Stimulated activated CD4-positive, alpha-beta T cell treated with anti-CD3 and anti-CD28 coated beads, Interleukin-4, amount 100 ng/mL, for 1 hour (primary cell): Measurements from ENCODE around the gene CMC1.
"Not testable (repeated sequence)": the region's sequence is repeated elsewhere in the genome, so short reads cannot be mapped to it uniquely, and the experiment has no call there.

Source experiments
- DNase-seq: peaks from one replicate; pipeline ENCODE4 v3.0.0-alpha.2; 2020

CMC1 gene

GRCh38 chr3:28247286-28247685, 5.9 kb downstream of the CMC1 start:
- no peak for DNase-seq

GRCh38 chr3:28250999-28251398, 9.6 kb downstream of the CMC1 start:
- DNase-seq = no peak

- no peak for DNase-seq
These were observed 10.6 kb downstream of the CMC1 start for GRCh38 chr3:28252001-28252431.

- no peak for DNase-seq
These were observed 11.8 kb downstream of the CMC1 start for GRCh38 chr3:28253040-28253715.

GRCh38 chr3:28262001-28262400, 20.6 kb downstream of the CMC1 start:
- DNase-seq = no peak

GRCh38 chr3:28265641-28266040, 24.2 kb downstream of the CMC1 start:
- no peak for DNase-seq

GRCh38 chr3:28267984-28268849, 26.8 kb downstream of the CMC1 start:
- no peak for DNase-seq

GRCh38 chr3:28268989-28269388, 27.6 kb downstream of the CMC1 start:
- DNase-seq = no peak

GRCh38 chr3:28269884-28270283, 28.5 kb downstream of the CMC1 start:
- DNase-seq = not testable (repeated sequence)

GRCh38 chr3:28273837-28274236, 32.4 kb downstream of the CMC1 start:
- DNase-seq = no peak

- no peak for DNase-seq
These were observed 37.5 kb downstream of the CMC1 start for GRCh38 chr3:28278918-28279317.

- no peak for DNase-seq
These were observed 38.4 kb downstream of the CMC1 start for GRCh38 chr3:28279770-28280169.

- no peak for DNase-seq
These were observed 39.4 kb downstream of the CMC1 start for GRCh38 chr3:28280781-28281180.

GRCh38 chr3:28286595-28286994, 45.2 kb downstream of the CMC1 start:
- DNase-seq = no peak

- no peak for DNase-seq
These were observed 45.6 kb downstream of the CMC1 start for GRCh38 chr3:28287046-28287445.

GRCh38 chr3:28290863-28291300, 49.5 kb downstream of the CMC1 start:
- DNase-seq = no peak

- no peak for DNase-seq
These were observed 50.2 kb downstream of the CMC1 start for GRCh38 chr3:28291577-28291976.

GRCh38 chr3:28292622-28293021, 51.2 kb downstream of the CMC1 start:
- no peak for DNase-seq

GRCh38 chr3:28294667-28295413, 53.4 kb downstream of the CMC1 start:
- no peak for DNase-seq

GRCh38 chr3:28295898-28296490, 54.6 kb downstream of the CMC1 start:
- no peak for DNase-seq

- no peak for DNase-seq
These were observed 58.3 kb downstream of the CMC1 start for GRCh38 chr3:28299705-28300104.

- DNase-seq = no peak
These were observed 59.0 kb downstream of the CMC1 start for GRCh38 chr3:28300345-28300962.

GRCh38 chr3:28301688-28302087, 60.3 kb downstream of the CMC1 start:
- DNase-seq = no peak
